ENCODE data around the gene HABP2. TPM values are rescaled to one million over a fixed set of nuclear protein-coding genes. Genes with fewer than 3 reads are reported as not detected.
A peak's percentile ranks its signal among the peaks of the same experiment; 100 is the strongest.

HABP2 gene
- total and polyA plus RNA-seq, 7 experiments from 2014 or later, result not detected

DNA sequence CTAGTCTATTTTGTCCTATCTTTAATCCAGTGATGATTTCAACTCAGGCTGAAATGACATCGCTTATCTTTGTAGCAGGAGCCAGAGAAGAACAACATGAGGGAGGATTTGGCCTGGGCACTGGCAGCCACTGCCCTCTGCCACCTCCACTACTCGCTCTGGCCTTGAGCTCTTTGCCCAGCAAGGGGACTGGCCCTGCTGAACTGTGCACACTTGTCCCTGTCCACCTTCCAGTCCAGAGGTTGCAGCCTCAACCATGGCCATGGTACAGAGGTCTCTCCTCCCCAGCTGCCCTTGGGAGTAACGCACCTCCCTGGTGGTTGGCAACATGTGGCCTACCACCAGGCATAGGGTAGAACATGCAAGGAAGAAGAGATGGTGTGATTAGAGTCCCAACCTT, 8.4 kb downstream of the HABP2 start:
- intact Hi-C loops (cut with micrococcal nuclease), result loop anchor here (5.0 to 10.0 kb wide), 4 partner anchors 839 to 1089 kb away; no protein-coding TSS in a partner anchor
- Mint-ChIP-seq H3K4me3 (no peak overlapping the region), H3K27ac (no peak overlapping the region), H3K27me3 (peaks cover 5 to 16% (median 13%) of the 10 kb centered on the region in 5 donors), H3K9me3 (no peaks in the 10 kb centered on the region), H3K4me1 (peaks cover 0 to 10% (median 5%) of the 10 kb centered on the region in 7 donors), H3K36me3 (no peaks in the 10 kb centered on the region)
- ChIA-PET CTCF (no interaction called here), POLR2A (no interaction called here)
- Histone ChIP-seq H3K4me1 (ENCODE audit: control insufficient read depth in 2 of 2, insufficient read depth in 2 of 2, low read length in 2 of 2) (peaks cover 0 to 7% of the 10 kb centered on the region in 2 donors), H3K9me3 (ENCODE audit: control insufficient read depth in 2 of 3, low read length in 3 of 3) (no peaks in the 10 kb centered on the region), H3K27ac (ENCODE audit: low read depth, low read length) (no peak overlapping the region), H3K27me3 (ENCODE audit: control insufficient read depth in 2 of 2, insufficient read depth in 2 of 2, low read length in 2 of 2) (no peaks in the 10 kb centered on the region), H3K4me3 (ENCODE audit: low read length) (no peak overlapping the region), H3K36me3 (ENCODE audit: control insufficient read depth in 2 of 3, insufficient read depth in 3 of 3, low read length in 3 of 3) (no peaks in the 10 kb centered on the region)
- DNase-seq (no peak), ATAC-seq (no peak)

DNA sequence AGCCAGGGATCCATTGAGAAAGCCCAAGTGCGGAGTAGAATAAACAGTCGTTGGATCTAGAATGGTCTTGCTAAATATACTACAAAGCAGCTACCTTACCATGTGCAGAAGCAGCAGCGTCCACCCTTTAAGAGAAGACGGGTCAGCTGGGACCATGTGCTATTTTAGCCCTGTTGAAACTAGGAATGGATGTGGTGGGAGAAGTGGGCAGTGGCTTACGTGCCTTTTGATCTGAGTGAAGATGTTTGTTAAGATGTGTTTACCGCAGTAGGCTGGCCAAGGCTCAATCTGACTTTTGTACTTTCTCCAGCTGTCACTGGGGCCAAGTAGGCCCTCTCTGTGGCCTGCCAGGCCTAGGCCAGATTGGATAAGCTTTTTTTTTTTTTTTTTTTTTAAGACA, 9.2 kb downstream of the HABP2 start:
- ATAC-seq (no peak), DNase-seq (no peak)
- peaks cover 0 to 10% (median 5%) of the 10 kb centered on the region in 7 donors for H3K4me1 Mint-ChIP-seq
- H3K27ac ChIP-seq (ENCODE audit: low read depth, low read length), result no peak overlapping the region
- no peaks in the 10 kb centered on the region for H3K27me3 ChIP-seq (ENCODE audit: control insufficient read depth in 2 of 2, insufficient read depth in 2 of 2, low read length in 2 of 2)
- POLR2A ChIA-PET, result no interaction called here
- H3K36me3 Mint-ChIP-seq, result no peaks in the 10 kb centered on the region
- H3K36me3 ChIP-seq (ENCODE audit: control insufficient read depth in 2 of 3, insufficient read depth in 3 of 3, low read length in 3 of 3), result no peaks in the 10 kb centered on the region
- H3K9me3 Mint-ChIP-seq, result peaks cover 0 to 2% (median 0%) of the 10 kb centered on the region in 11 donors
- no peaks in the 10 kb centered on the region for H3K9me3 ChIP-seq (ENCODE audit: control insufficient read depth in 2 of 3, low read length in 3 of 3)
- intact Hi-C loops (cut with micrococcal nuclease), result loop anchor here (5.0 to 10.0 kb wide), 4 partner anchors 840 to 1090 kb away; no protein-coding TSS in a partner anchor
- no peak overlapping the region for H3K27ac Mint-ChIP-seq
- H3K4me3 Mint-ChIP-seq, result peak overlapping the region in 1 of 10 donors; percentile 5
- no peak overlapping the region for H3K4me3 ChIP-seq (ENCODE audit: low read length)
- peaks cover 0 to 7% of the 10 kb centered on the region in 2 donors for H3K4me1 ChIP-seq (ENCODE audit: control insufficient read depth in 2 of 2, insufficient read depth in 2 of 2, low read length in 2 of 2)
- CTCF ChIA-PET, result interaction anchor here (1.4 kb wide), 1 partner anchor 12 kb away, joined by 4 read pairs; no protein-coding TSS in a partner anchor
- H3K27me3 Mint-ChIP-seq, result peaks cover 5 to 13% (median 10%) of the 10 kb centered on the region in 5 donors

- CTCF ChIA-PET, result interaction anchor here (1.4 to 1.6 kb wide), 2 partner anchors 11 to 16 kb away, joined by 4 read pairs; no protein-coding TSS in a partner anchor
- Mint-ChIP-seq H3K4me3 (peak overlapping the region in 3 of 10 donors; percentile 79 to 87 (median 83)), H3K27ac (no peak overlapping the region), H3K9me3 (peaks cover 0 to 2% (median 0%) of the 10 kb centered on the region in 11 donors), H3K36me3 (no peaks in the 10 kb centered on the region), H3K4me1 (peaks cover 0 to 9% (median 5%) of the 10 kb centered on the region in 7 donors), H3K27me3 (peaks cover 4 to 10% (median 5%) of the 10 kb centered on the region in 5 donors)
- Histone ChIP-seq H3K27ac (ENCODE audit: low read depth, low read length) (no peak overlapping the region), H3K27me3 (ENCODE audit: control insufficient read depth in 2 of 2, insufficient read depth in 2 of 2, low read length in 2 of 2) (no peaks in the 10 kb centered on the region), H3K36me3 (ENCODE audit: control insufficient read depth in 2 of 3, insufficient read depth in 3 of 3, low read length in 3 of 3) (no peaks in the 10 kb centered on the region), H3K4me3 (ENCODE audit: low read length) (no peak overlapping the region), H3K4me1 (ENCODE audit: control insufficient read depth in 2 of 2, insufficient read depth in 2 of 2, low read length in 2 of 2) (peaks cover 0 to 7% of the 10 kb centered on the region in 2 donors), H3K9me3 (ENCODE audit: control insufficient read depth in 2 of 3, low read length in 3 of 3) (no peaks in the 10 kb centered on the region)
- DNase-seq (no peak), ATAC-seq (no peak)
- intact Hi-C loops (cut with micrococcal nuclease), result loop anchor here (1.0 to 10.0 kb wide), 5 partner anchors 41 to 1090 kb away; no protein-coding TSS in a partner anchor
- POLR2A ChIA-PET, result no interaction called here
Measured at GRCh38 chr10:113562704-113563103, 9.9 kb downstream of the HABP2 start.

DNA sequence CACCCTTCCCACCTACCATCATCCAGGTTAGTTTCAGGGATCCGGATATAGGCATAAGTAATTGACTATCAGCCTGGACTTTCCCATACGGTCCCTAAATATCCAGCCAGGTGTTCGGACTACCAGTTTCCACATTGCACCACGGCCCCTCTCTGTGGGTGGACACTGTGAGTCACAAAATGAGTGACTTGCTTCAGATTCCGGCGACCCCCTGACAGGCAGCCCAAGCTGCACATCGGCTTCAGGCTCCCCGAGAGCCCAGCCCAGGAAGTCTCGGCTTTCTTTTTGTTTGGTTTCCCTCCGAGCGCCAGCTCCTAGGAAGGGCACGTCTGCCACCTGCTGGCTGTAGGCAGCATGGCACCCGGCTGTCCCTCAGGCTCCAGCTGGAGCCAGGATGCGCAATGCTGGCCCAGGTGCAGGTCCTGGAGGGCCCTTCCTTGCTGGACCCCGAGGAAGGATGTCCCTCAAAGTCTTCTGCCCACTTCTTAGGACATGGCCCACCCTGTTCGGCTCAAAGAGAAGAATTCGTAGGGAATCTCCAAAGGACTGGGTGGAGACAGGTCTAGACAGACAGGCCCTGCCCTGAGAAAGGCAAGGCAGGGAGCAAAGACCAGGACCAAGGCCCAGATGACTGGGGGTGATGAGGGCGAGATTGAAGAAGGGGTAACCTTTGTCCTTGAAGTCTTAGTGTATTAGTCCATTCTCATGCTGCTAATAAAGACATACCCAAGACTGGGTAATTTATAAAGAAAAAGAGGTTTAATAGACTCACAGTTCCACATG, 10.6 kb downstream of the HABP2 start:
- H3K9me3 ChIP-seq (ENCODE audit: control insufficient read depth in 2 of 3, low read length in 3 of 3), result no peaks in the 10 kb centered on the region
- ATAC-seq (peak; percentile 90), DNase-seq (peak; percentile 24 to 69 (median 54))
- no peaks in the 10 kb centered on the region for H3K27me3 ChIP-seq (ENCODE audit: control insufficient read depth in 2 of 2, insufficient read depth in 2 of 2, low read length in 2 of 2)
- no peak overlapping the region for H3K27ac ChIP-seq (ENCODE audit: low read depth, low read length)
- peaks cover 0 to 8% (median 5%) of the 10 kb centered on the region in 7 donors for H3K4me1 Mint-ChIP-seq
- POLR2A ChIA-PET, result no interaction called here
- H3K27me3 Mint-ChIP-seq, result peaks cover 2 to 10% (median 5%) of the 10 kb centered on the region in 5 donors
- H3K27ac Mint-ChIP-seq, result peak overlapping the region in 2 of 9 donors; percentile 17 to 21
- H3K9me3 Mint-ChIP-seq, result peaks cover 0 to 2% (median 0%) of the 10 kb centered on the region in 11 donors
- H3K4me1 ChIP-seq (ENCODE audit: control insufficient read depth in 2 of 2, insufficient read depth in 2 of 2, low read length in 2 of 2), result peaks cover 0 to 7% of the 10 kb centered on the region in 2 donors
- CTCF ChIA-PET, result interaction anchor here (0.7 to 1.6 kb wide), 4 partner anchors 9 to 17 kb away, joined by 3 to 4 read pairs (median 4); partner anchors contain the start of gene HABP2
- H3K36me3 Mint-ChIP-seq, result no peaks in the 10 kb centered on the region
- H3K4me3 Mint-ChIP-seq, result peak overlapping the region; percentile 61 to 87 (median 80)
- peak overlapping the region; percentile 59 for H3K4me3 ChIP-seq (ENCODE audit: low read length)
- H3K36me3 ChIP-seq (ENCODE audit: control insufficient read depth in 2 of 3, insufficient read depth in 3 of 3, low read length in 3 of 3), result no peaks in the 10 kb centered on the region
- intact Hi-C loops (cut with micrococcal nuclease), result loop anchor here (1.0 to 10.0 kb wide), 5 partner anchors 42 to 1091 kb away; no protein-coding TSS in a partner anchor

GRCh38 chr10:113565364-113565763, 12.5 kb downstream of the HABP2 start:
- intact Hi-C loops (cut with micrococcal nuclease), result loop anchor here in 1 of 2 donors (10.0 kb wide), 1 partner anchor 1091 kb away; no protein-coding TSS in a partner anchor
- H3K4me3 Mint-ChIP-seq, result no peak overlapping the region
- no peak for DNase-seq
- Histone ChIP-seq H3K4me3 (ENCODE audit: low read length) (no peak overlapping the region), H3K9me3 (ENCODE audit: control insufficient read depth in 2 of 3, low read length in 3 of 3) (no peaks in the 10 kb centered on the region), H3K27ac (ENCODE audit: low read depth, low read length) (no peak overlapping the region), H3K27me3 (ENCODE audit: control insufficient read depth in 2 of 2, insufficient read depth in 2 of 2, low read length in 2 of 2) (no peaks in the 10 kb centered on the region), H3K36me3 (ENCODE audit: control insufficient read depth in 2 of 3, insufficient read depth in 3 of 3, low read length in 3 of 3) (no peaks in the 10 kb centered on the region), H3K4me1 (ENCODE audit: control insufficient read depth in 2 of 2, insufficient read depth in 2 of 2, low read length in 2 of 2) (peaks cover 0 to 7% of the 10 kb centered on the region in 2 donors)
- peaks cover 0 to 8% (median 5%) of the 10 kb centered on the region in 7 donors for H3K4me1 Mint-ChIP-seq
- peaks cover 0 to 2% (median 0%) of the 10 kb centered on the region in 11 donors for H3K9me3 Mint-ChIP-seq
- peaks cover 0 to 10% (median 0%) of the 10 kb centered on the region in 5 donors for H3K27me3 Mint-ChIP-seq
- ATAC-seq, result no peak
- POLR2A ChIA-PET, result no interaction called here
- H3K36me3 Mint-ChIP-seq, result no peaks in the 10 kb centered on the region
- no peak overlapping the region for H3K27ac Mint-ChIP-seq
- CTCF ChIA-PET, result interaction anchor here (0.6 kb wide), 1 partner anchor 1092 kb away, joined by 4 read pairs; no protein-coding TSS in a partner anchor

DNA sequence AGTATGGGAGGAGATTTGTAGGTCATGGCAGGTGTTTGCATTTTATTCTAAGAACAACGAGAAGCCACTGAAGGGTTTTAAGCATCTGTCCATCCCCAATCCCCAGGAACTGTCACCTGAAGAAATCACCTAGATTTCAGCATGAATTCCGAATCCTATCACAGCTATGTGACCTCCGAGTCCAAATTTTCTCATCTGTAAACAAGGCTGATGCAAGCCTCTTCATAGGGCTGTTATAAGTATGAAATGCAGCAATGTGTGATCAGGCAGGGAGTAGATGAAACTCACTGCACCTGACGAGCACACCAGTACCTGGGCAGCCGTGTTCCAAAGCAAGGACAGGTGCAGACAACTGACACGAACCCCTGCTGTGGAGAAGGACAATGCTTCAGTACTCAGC, 14.0 kb downstream of the HABP2 start:
- Mint-ChIP-seq H3K4me1 (peaks cover 0 to 8% (median 5%) of the 10 kb centered on the region in 7 donors), H3K27ac (peak overlapping the region in 1 of 9 donors; percentile 29), H3K4me3 (no peak overlapping the region), H3K27me3 (peaks cover 0 to 10% (median 0%) of the 10 kb centered on the region in 5 donors), H3K36me3 (no peaks in the 10 kb centered on the region), H3K9me3 (peaks cover 0 to 2% (median 0%) of the 10 kb centered on the region in 11 donors)
- CTCF ChIA-PET, result no interaction called here
- ATAC-seq, result no peak
- DNase-seq, result no peak
- POLR2A ChIA-PET, result no interaction called here
- no peaks in the 10 kb centered on the region for H3K9me3 ChIP-seq (ENCODE audit: control insufficient read depth in 2 of 3, low read length in 3 of 3)
- no peak overlapping the region for H3K4me3 ChIP-seq (ENCODE audit: low read length)
- peaks cover 0 to 7% of the 10 kb centered on the region in 2 donors for H3K4me1 ChIP-seq (ENCODE audit: control insufficient read depth in 2 of 2, insufficient read depth in 2 of 2, low read length in 2 of 2)
- H3K27ac ChIP-seq (ENCODE audit: low read depth, low read length), result no peak overlapping the region
- H3K36me3 ChIP-seq (ENCODE audit: control insufficient read depth in 2 of 3, insufficient read depth in 3 of 3, low read length in 3 of 3), result no peaks in the 10 kb centered on the region
- intact Hi-C loops (cut with micrococcal nuclease), result loop anchor here in 1 of 2 donors (10.0 kb wide), 1 partner anchor 1092 kb away; no protein-coding TSS in a partner anchor
- no peaks in the 10 kb centered on the region for H3K27me3 ChIP-seq (ENCODE audit: control insufficient read depth in 2 of 2, insufficient read depth in 2 of 2, low read length in 2 of 2)

Measured in naive thymus-derived CD4-positive, alpha-beta T cell (primary cell).